Natural killer cell treated with Interleukin-12 subunit alpha and Interleukin-12 subunit beta and Interleukin-15 and Interleukin-18, amount 100 ng/mL, for 72 hours (primary cell): ENCODE measurements around the gene ANXA2. TPM values are rescaled to one million over a fixed set of nuclear protein-coding genes. Genes with fewer than 3 reads are reported as not detected.

Source experiments
- ATAC-seq, 2 donors: fragments of 150-1000 bp; cut with Tn5 transposase in 1 of 2; sonication (Bioruptor Pico), chemical (Tn5 transposase) in 1 of 2; 2 replicates each; pipeline ENCODE4 v1.10.0; 2021
- DNase-seq: peaks from one replicate; pipeline ENCODE4 v3.0.0; 2022; ENCODE audit warnings: low spot score
- H3K27ac Mint-ChIP-seq, 2 donors: 1 replicate in 1 of 2; 2 replicates in 1 of 2; pipeline ENCODE4 v1.8.0; 2022; ENCODE audit warnings: mixed read lengths in 2 of 2, mild to moderate bottlenecking in 1 of 2, moderate library complexity in 1 of 2
- H3K27me3 Mint-ChIP-seq, 2 donors: 1 replicate in 1 of 2; 2 replicates in 1 of 2; pipeline ENCODE4 v1.8.0; 2022; ENCODE audit warnings: mixed read lengths in 2 of 2
- H3K36me3 Mint-ChIP-seq: one replicate; pipeline ENCODE4 v1.8.0; 2022; ENCODE audit warnings: mixed read lengths
- H3K4me1 Mint-ChIP-seq, 2 donors: 1 replicate in 1 of 2; 2 replicates in 1 of 2; pipeline ENCODE4 v1.8.0; 2022; ENCODE audit warnings: low read depth in 2 of 2, mixed read lengths in 2 of 2, mild to moderate bottlenecking in 1 of 2
- H3K4me3 Mint-ChIP-seq: one replicate; pipeline ENCODE4 v1.8.0; 2022; ENCODE audit warnings: mixed read lengths
- H3K9me3 Mint-ChIP-seq: 2 replicates; pipeline ENCODE4 v1.8.0; 2022; ENCODE audit warnings: mixed read lengths
- total RNA-seq, 2 donors: library from RNA; stranded (reverse); gene quantifications; one replicate each; pipeline ENCODE4 v1.2.3, GENCODE V29; 2022

ANXA2 gene
- total RNA-seq, 2 donors from 2014 or later: 95.1 to 137 TPM

- Mint-ChIP-seq H3K4me1 (peaks cover 6 to 10% of the 10 kb centered on the region in 2 donors), H3K9me3 (no peaks in the 10 kb centered on the region), H3K27ac (no peak overlapping the region), H3K4me3 (no peak overlapping the region), H3K27me3 (no peaks in the 10 kb centered on the region), H3K36me3 (no peaks in the 10 kb centered on the region)
- ATAC-seq: no peak
- no peak for DNase-seq
Measured at GRCh38 chr15:60375306-60375705, 22.5 kb downstream of the ANXA2 start.

- Mint-ChIP-seq H3K36me3 (no peaks in the 10 kb centered on the region), H3K4me3 (no peak overlapping the region), H3K27ac (no peak overlapping the region), H3K4me1 (peaks cover 10% of the 10 kb centered on the region in 2 donors), H3K9me3 (no peaks in the 10 kb centered on the region), H3K27me3 (no peaks in the 10 kb centered on the region)
- DNase-seq (no peak), ATAC-seq (no peak)
Measured at GRCh38 chr15:60374628-60375081, 23.1 kb downstream of the ANXA2 start.

GRCh38 chr15:60374209-60374608, 23.6 kb downstream of the ANXA2 start:
- Mint-ChIP-seq H3K4me1 (peaks cover 10 to 12% of the 10 kb centered on the region in 2 donors), H3K4me3 (no peak overlapping the region), H3K9me3 (no peaks in the 10 kb centered on the region), H3K27ac (peak overlapping the region in 1 of 2 donors; percentile 23), H3K27me3 (no peaks in the 10 kb centered on the region), H3K36me3 (no peaks in the 10 kb centered on the region)
- no peak for ATAC-seq
- DNase-seq: no peak

- no peak for ATAC-seq
- peaks cover 10 to 13% of the 10 kb centered on the region in 2 donors for H3K4me1 Mint-ChIP-seq
- H3K9me3 Mint-ChIP-seq: no peaks in the 10 kb centered on the region
- H3K27me3 Mint-ChIP-seq: no peaks in the 10 kb centered on the region
- H3K36me3 Mint-ChIP-seq: no peaks in the 10 kb centered on the region
- no peak overlapping the region for H3K4me3 Mint-ChIP-seq
- no peak for DNase-seq
- H3K27ac Mint-ChIP-seq: peak overlapping the region in 1 of 2 donors; percentile 23
Measured at GRCh38 chr15:60373745-60374144, 24.0 kb downstream of the ANXA2 start.

- no peaks in the 10 kb centered on the region for H3K27me3 Mint-ChIP-seq
Measured at GRCh38 chr15:60373327-60373726, 24.5 kb downstream of the ANXA2 start.

GRCh38 chr15:60372756-60373155, 25.0 kb downstream of the ANXA2 start:
- H3K36me3 Mint-ChIP-seq: no peaks in the 10 kb centered on the region
- DNase-seq (no peak), ATAC-seq (no peak)
- H3K27ac Mint-ChIP-seq: peak overlapping the region in 1 of 2 donors; percentile 20
- H3K4me3 Mint-ChIP-seq: no peak overlapping the region
- no peaks in the 10 kb centered on the region for H3K9me3 Mint-ChIP-seq
- H3K4me1 Mint-ChIP-seq: peaks cover 10 to 13% of the 10 kb centered on the region in 2 donors
- H3K27me3 Mint-ChIP-seq: no peaks in the 10 kb centered on the region

More at GRCh38 chr15:60373327-60373726, 24.5 kb downstream of the ANXA2 start:
- DNase-seq (no peak), ATAC-seq (no peak)
- H3K9me3 Mint-ChIP-seq: no peaks in the 10 kb centered on the region
- no peak overlapping the region for H3K4me3 Mint-ChIP-seq
- peak overlapping the region in 1 of 2 donors; percentile 23 for H3K27ac Mint-ChIP-seq
- H3K36me3 Mint-ChIP-seq: no peaks in the 10 kb centered on the region
- peaks cover 10 to 13% of the 10 kb centered on the region in 2 donors for H3K4me1 Mint-ChIP-seq

GRCh38 chr15:60372227-60372626, 25.6 kb downstream of the ANXA2 start:
- Mint-ChIP-seq H3K36me3 (no peaks in the 10 kb centered on the region), H3K4me1 (peaks cover 10 to 13% of the 10 kb centered on the region in 2 donors), H3K27ac (no peak overlapping the region)

GRCh38 chr15:60371175-60372051, 26.4 kb downstream of the ANXA2 start:
- no peaks in the 10 kb centered on the region for H3K27me3 Mint-ChIP-seq
- no peaks in the 10 kb centered on the region for H3K9me3 Mint-ChIP-seq
- ATAC-seq (no peak), DNase-seq (no peak)
- peaks cover 10 to 13% of the 10 kb centered on the region in 2 donors for H3K4me1 Mint-ChIP-seq
- H3K4me3 Mint-ChIP-seq: no peak overlapping the region
- no peaks in the 10 kb centered on the region for H3K36me3 Mint-ChIP-seq
- no peak overlapping the region for H3K27ac Mint-ChIP-seq

More at GRCh38 chr15:60372227-60372626, 25.6 kb downstream of the ANXA2 start:
- H3K27me3 Mint-ChIP-seq: no peaks in the 10 kb centered on the region
- DNase-seq (no peak), ATAC-seq (no peak)
- no peak overlapping the region for H3K4me3 Mint-ChIP-seq
- H3K9me3 Mint-ChIP-seq: no peaks in the 10 kb centered on the region

- Mint-ChIP-seq H3K27ac (no peak overlapping the region), H3K27me3 (no peaks in the 10 kb centered on the region), H3K4me1 (peaks cover 10% of the 10 kb centered on the region in 2 donors), H3K4me3 (no peak overlapping the region), H3K9me3 (no peaks in the 10 kb centered on the region), H3K36me3 (no peaks in the 10 kb centered on the region)
- DNase-seq (no peak), ATAC-seq (no peak)
Measured at GRCh38 chr15:60370869-60371136, 27.0 kb downstream of the ANXA2 start.

- Mint-ChIP-seq H3K4me1 (peaks cover 5 to 10% of the 10 kb centered on the region in 2 donors), H3K36me3 (no peaks in the 10 kb centered on the region), H3K27ac (no peak overlapping the region), H3K9me3 (no peaks in the 10 kb centered on the region), H3K4me3 (no peak overlapping the region), H3K27me3 (no peaks in the 10 kb centered on the region)
- ATAC-seq (no peak), DNase-seq (no peak)
Measured at GRCh38 chr15:60370105-60370868, 27.5 kb downstream of the ANXA2 start.

- H3K4me1 Mint-ChIP-seq: peaks cover 4 to 10% of the 10 kb centered on the region in 2 donors
- no peaks in the 10 kb centered on the region for H3K9me3 Mint-ChIP-seq
- no peak for DNase-seq
- ATAC-seq: no peak
- no peaks in the 10 kb centered on the region for H3K27me3 Mint-ChIP-seq
- H3K4me3 Mint-ChIP-seq: no peak overlapping the region
- H3K27ac Mint-ChIP-seq: no peak overlapping the region
- no peaks in the 10 kb centered on the region for H3K36me3 Mint-ChIP-seq
Measured at GRCh38 chr15:60369696-60370095, 28.1 kb downstream of the ANXA2 start.

- no peaks in the 10 kb centered on the region for H3K36me3 Mint-ChIP-seq
- H3K4me1 Mint-ChIP-seq: peaks cover 9 to 27% of the 10 kb centered on the region in 2 donors
- H3K27ac Mint-ChIP-seq: no peak overlapping the region
- H3K9me3 Mint-ChIP-seq: no peaks in the 10 kb centered on the region
- H3K4me3 Mint-ChIP-seq: no peak overlapping the region
- H3K27me3 Mint-ChIP-seq: no peaks in the 10 kb centered on the region
- no peak for ATAC-seq
- DNase-seq: no peak
Measured at GRCh38 chr15:60364612-60364924, 33.2 kb downstream of the ANXA2 start.

GRCh38 chr15:60363903-60364611, 33.7 kb downstream of the ANXA2 start:
- H3K36me3 Mint-ChIP-seq: no peaks in the 10 kb centered on the region
- no peak for ATAC-seq
- H3K9me3 Mint-ChIP-seq: no peaks in the 10 kb centered on the region
- no peak for DNase-seq
- no peaks in the 10 kb centered on the region for H3K27me3 Mint-ChIP-seq
- H3K4me3 Mint-ChIP-seq: no peak overlapping the region
- H3K27ac Mint-ChIP-seq: no peak overlapping the region
- H3K4me1 Mint-ChIP-seq: peaks cover 9 to 30% of the 10 kb centered on the region in 2 donors
